Stimulated activated naive CD8-positive, alpha-beta T cell treated with anti-CD3 and anti-CD28 coated beads, Interleukin-15, Interleukin-2, amounts not matched to agents 100 ng/mL and 50 ng/mL, for 24 hours (primary cell): Measurements from ENCODE around the gene CD209.
"Not testable (repeated sequence)": the region's sequence is repeated elsewhere in the genome, so short reads cannot be mapped to it uniquely, and the experiment has no call there.

ENCODE experiments used
- H3K27ac Mint-ChIP-seq: one replicate; pipeline ENCODE4 v1.8.0; 2021; ENCODE audit warnings: mild to moderate bottlenecking, mixed read lengths
- H3K27me3 Mint-ChIP-seq: one replicate; pipeline ENCODE4 v1.8.0; 2021; ENCODE audit warnings: mixed read lengths
- H3K36me3 Mint-ChIP-seq: one replicate; pipeline ENCODE4 v1.8.0; 2021; ENCODE audit warnings: low read depth, mixed read lengths
- H3K4me1 Mint-ChIP-seq: one replicate; pipeline ENCODE4 v1.8.0; 2021; ENCODE audit warnings: low read depth, mixed read lengths
- H3K4me3 Mint-ChIP-seq: one replicate; pipeline ENCODE4 v1.8.0; 2021; ENCODE audit warnings: mild to moderate bottlenecking, mixed read lengths
- H3K9me3 Mint-ChIP-seq: one replicate; pipeline ENCODE4 v1.8.0; 2021; ENCODE audit warnings: mixed read lengths

CD209 gene

DNA sequence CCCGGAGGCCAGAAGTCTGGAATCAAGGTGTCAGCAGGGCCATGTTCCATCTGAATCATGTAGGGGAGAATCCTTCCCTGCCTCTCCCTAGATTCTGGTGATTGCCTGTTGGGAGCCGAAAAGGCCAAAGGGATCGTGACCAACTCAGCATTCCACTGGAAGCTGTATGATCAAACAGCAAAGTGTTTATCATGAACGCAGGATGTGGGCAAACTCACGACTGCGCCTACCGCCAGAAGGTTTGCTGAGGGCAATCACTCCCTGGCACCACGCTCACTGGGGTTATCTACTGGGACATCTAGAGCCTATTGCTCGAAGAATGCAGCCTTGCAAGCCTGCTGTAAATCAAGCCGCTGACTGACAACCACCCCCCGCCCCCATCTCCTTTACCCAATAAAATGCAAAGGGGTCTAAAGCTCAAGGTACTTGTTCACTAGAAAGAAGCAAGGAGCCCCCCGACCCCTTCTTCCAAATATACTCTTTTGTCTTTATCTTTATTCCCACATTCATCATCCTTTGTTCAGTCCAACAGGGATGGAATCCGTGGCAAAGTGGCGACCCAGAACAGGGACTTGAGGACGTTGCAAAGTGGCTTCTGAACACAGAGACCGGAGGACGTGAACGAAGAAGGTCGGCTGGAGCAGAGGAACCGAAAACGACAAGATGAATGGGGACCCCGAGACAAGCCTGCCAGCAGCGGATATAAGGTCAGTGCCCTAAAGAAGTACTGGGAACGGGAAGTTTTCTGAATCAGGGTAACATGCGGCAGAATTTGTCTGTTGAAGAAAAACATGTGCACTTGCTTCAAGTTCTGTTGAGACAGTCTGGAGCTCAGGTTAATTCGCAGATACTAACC is 32.5 kb upstream of the CD209 start:
- Mint-ChIP-seq H3K9me3 (no peaks in the 10 kb centered on the region), H3K36me3 (no peaks in the 10 kb centered on the region), H3K4me3 (no peak overlapping the region), H3K4me1 (no peaks in the 10 kb centered on the region), H3K27ac (no peak overlapping the region), H3K27me3 (peaks cover 53% of the 10 kb centered on the region)

DNA sequence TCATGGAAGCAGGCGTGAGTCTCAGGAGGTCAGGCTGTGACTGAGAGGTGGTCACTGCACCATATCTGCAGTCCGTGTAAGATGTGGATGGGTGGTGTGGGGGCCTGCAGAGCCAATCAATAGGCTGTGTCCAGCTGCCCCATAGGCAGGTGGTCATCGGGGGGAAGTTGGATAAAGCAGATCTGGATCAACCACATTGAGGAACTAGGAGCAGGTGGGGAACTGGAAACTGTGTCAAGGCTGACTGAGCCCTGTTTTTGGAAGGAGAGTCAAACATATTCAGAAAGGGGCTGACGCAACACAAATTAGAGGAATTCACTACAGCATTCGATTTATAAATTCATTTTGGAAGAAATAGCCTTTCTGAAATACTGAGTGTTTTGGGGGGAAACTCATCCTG is 30.7 kb upstream of the CD209 start:
- no peaks in the 10 kb centered on the region for H3K9me3 Mint-ChIP-seq
- H3K27ac Mint-ChIP-seq = no peak overlapping the region
- peaks cover 9% of the 10 kb centered on the region for H3K4me1 Mint-ChIP-seq
- peaks cover 40% of the 10 kb centered on the region for H3K27me3 Mint-ChIP-seq
- no peaks in the 10 kb centered on the region for H3K36me3 Mint-ChIP-seq
- H3K4me3 Mint-ChIP-seq = no peak overlapping the region

DNA sequence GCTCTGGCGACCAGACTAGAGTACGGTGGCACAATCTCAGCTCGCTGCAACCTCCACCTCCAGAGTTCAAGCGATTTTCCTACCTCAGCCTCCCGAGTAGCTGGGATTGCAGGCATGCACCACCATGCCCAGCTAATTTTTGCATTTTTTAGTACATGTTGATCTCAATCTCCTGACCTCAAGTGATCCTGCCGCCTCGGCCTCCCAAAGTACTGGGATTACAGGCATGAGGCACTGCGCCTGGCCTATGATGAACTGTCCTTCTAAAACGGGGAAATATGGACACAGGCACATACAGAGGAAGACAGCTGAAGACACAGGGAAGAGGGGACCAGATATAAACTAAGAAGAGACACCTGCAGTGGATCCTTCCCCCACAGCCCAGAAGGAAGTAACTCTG is 28.4 kb upstream of the CD209 start:
- Mint-ChIP-seq H3K4me3 (no peak overlapping the region), H3K9me3 (no peaks in the 10 kb centered on the region), H3K27me3 (peaks cover 29% of the 10 kb centered on the region), H3K36me3 (no peaks in the 10 kb centered on the region), H3K27ac (no peak overlapping the region), H3K4me1 (peaks cover 29% of the 10 kb centered on the region)

DNA sequence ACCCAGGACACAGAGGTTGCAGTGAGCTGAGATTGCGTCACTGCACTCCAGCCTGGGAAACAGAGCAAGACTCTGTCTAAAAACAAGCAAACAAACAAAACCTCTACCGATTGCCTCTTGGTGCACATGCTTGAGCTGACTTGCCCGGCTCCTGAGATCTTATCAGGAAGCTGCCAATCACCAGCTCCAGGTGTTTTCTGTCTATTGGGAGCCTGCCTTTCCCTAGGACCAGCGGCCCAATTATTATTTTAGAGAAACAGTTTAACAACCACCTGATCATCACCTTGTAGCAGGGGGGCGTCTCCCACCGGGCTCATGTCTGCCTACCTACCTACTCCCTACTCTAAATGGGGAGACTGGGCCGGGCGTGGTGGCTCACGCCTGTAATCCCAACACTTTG is 26.5 kb upstream of the CD209 start:
- Mint-ChIP-seq H3K27me3 (peaks cover 35% of the 10 kb centered on the region), H3K27ac (no peak overlapping the region), H3K4me1 (peaks cover 29% of the 10 kb centered on the region), H3K4me3 (no peak overlapping the region), H3K36me3 (no peaks in the 10 kb centered on the region), H3K9me3 (no peaks in the 10 kb centered on the region)

DNA sequence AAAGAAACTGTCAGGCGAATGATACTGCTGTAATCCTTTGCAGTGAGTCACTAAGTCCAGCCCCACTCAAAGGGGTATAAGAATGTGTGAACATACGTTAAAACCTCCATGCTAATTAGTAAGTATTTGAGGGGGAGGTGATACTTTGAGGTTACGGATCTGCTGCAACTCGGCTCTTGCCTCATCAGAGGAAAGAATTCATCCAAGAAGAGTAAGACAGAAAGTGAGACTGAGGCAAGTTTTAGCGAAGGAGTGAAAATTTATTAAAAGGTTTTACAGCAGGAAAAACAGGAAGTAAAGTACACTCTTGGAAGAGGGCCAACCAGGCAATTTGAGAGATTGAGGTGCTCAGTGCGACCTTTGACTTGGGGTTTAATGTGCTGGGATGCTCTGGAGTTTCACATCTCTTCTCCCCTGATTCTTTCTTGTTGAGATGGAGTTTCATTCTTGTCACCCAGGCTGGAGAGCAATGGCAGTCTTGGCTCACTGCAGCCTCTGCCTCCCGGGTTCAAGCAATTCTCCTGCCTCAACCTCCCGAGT is 25.5 kb upstream of the CD209 start:
- Mint-ChIP-seq H3K9me3 (no peaks in the 10 kb centered on the region), H3K27me3 (peaks cover 36% of the 10 kb centered on the region), H3K4me3 (peak overlapping the region; percentile 41), H3K27ac (peak overlapping the region; percentile 81), H3K36me3 (no peaks in the 10 kb centered on the region), H3K4me1 (peaks cover 29% of the 10 kb centered on the region)

DNA sequence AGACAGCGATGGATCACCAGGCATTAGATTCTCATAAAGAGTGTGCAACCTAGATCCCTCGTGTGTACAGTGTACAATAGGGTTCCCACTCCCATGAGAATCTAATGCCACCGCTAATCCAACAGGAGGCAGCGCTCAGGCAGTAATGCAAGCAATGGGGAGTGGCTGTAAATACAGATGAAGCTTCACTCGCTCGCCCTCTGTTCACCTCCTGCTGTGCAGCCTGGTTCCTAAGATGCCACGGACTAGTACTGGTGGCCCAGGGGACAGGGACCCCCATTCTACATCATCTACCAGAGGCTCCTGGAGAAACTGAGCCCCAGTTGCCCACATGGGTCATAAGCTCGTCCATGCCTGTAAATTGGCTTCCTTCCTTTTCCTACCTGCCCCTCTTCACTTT is 23.7 kb upstream of the CD209 start:
- H3K9me3 Mint-ChIP-seq = no peaks in the 10 kb centered on the region
- H3K4me1 Mint-ChIP-seq = peaks cover 29% of the 10 kb centered on the region
- H3K4me3 Mint-ChIP-seq = no peak overlapping the region
- peaks cover 31% of the 10 kb centered on the region for H3K27me3 Mint-ChIP-seq
- H3K27ac Mint-ChIP-seq = peak overlapping the region; percentile 54
- H3K36me3 Mint-ChIP-seq = no peaks in the 10 kb centered on the region

DNA sequence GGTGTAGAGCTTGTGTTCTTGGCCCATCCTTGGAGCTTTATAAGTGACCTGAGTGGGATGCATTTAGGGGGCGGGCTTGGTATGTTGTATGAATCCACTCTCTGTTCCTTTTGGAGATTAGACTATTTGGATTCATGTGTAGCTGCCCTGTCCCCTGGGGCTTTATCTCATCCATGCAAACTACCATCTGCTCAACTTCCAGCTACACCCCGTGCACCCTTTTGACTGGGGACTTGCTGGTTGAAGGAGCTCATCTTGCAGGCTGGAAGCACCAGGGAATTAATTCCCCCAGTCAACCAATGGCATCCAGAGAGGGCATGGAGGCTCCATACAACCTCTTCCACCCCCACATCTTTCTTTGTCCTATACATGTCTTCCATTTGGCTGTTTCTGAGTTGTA is 21.8 kb upstream of the CD209 start:
- no peaks in the 10 kb centered on the region for H3K36me3 Mint-ChIP-seq
- H3K9me3 Mint-ChIP-seq = no peaks in the 10 kb centered on the region
- H3K4me3 Mint-ChIP-seq = no peak overlapping the region
- H3K27ac Mint-ChIP-seq = no peak overlapping the region
- H3K4me1 Mint-ChIP-seq = peaks cover 29% of the 10 kb centered on the region
- peaks cover 23% of the 10 kb centered on the region for H3K27me3 Mint-ChIP-seq

DNA sequence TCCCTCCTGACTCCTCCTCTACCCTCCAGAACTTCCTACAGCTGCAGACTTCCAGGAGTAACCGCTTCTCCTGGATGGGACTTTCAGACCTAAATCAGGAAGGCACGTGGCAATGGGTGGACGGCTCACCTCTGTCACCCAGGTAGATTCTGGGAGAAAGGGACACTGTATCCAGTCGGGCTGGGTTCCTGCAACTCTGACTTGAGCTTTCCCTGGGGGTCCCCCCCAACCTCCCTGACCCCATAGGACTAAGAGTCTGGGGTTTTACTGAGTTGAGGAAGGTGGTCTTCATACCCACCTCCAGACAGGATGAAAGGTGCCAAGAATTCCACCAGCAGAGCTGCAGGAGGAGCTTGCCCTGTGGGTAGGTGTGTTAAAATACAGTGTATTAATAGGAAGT is 20.2 kb upstream of the CD209 start:
- Mint-ChIP-seq H3K9me3 (no peaks in the 10 kb centered on the region), H3K27ac (no peak overlapping the region), H3K36me3 (no peaks in the 10 kb centered on the region), H3K27me3 (peaks cover 30% of the 10 kb centered on the region), H3K4me1 (peaks cover 14% of the 10 kb centered on the region), H3K4me3 (no peak overlapping the region)

DNA sequence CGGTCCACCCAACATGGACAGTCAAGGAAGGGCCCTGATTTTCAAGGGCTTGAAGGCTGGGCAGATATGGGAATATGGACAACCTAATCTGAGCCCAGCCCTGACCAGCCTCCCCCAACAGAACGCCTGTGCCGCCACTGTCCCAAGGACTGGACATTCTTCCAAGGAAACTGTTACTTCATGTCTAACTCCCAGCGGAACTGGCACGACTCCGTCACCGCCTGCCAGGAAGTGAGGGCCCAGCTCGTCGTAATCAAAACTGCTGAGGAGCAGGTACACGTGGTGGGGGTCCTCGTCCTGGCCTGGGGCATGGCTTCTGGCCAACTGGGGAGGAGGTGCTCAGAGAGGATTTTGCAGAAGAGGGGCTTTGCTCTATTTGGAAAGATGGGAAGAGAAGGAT is 19.2 kb upstream of the CD209 start:
- H3K36me3 Mint-ChIP-seq = no peaks in the 10 kb centered on the region
- H3K4me1 Mint-ChIP-seq = peaks cover 4% of the 10 kb centered on the region
- H3K27ac Mint-ChIP-seq = no peak overlapping the region
- H3K27me3 Mint-ChIP-seq = peaks cover 30% of the 10 kb centered on the region
- no peak overlapping the region for H3K4me3 Mint-ChIP-seq
- H3K9me3 Mint-ChIP-seq = no peaks in the 10 kb centered on the region

DNA sequence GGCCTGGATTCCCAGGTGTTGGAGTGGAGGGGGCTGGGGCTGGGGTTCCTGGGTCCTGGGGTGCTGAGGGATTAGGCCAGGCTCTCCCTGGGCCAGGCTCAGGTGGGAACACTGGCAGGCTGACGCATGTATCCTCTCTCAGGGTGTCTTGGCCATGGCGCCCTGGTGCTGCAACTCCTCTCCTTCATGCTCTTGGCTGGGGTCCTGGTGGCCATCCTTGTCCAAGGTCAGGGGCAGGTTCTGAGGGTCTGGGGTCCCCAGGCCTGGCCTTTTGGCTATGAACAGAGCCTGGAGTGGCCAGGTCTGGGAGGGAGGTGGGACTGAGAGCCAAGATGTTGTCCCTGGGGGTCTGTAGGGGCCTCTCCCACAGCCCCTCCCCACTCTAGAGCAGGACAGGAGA is 17.7 kb upstream of the CD209 start:
- not testable (repeated sequence) for H3K27ac Mint-ChIP-seq, H3K36me3 Mint-ChIP-seq, H3K4me3 Mint-ChIP-seq, H3K4me1 Mint-ChIP-seq, H3K9me3 Mint-ChIP-seq
- H3K27me3 Mint-ChIP-seq = peaks cover 23% of the 10 kb centered on the region

DNA sequence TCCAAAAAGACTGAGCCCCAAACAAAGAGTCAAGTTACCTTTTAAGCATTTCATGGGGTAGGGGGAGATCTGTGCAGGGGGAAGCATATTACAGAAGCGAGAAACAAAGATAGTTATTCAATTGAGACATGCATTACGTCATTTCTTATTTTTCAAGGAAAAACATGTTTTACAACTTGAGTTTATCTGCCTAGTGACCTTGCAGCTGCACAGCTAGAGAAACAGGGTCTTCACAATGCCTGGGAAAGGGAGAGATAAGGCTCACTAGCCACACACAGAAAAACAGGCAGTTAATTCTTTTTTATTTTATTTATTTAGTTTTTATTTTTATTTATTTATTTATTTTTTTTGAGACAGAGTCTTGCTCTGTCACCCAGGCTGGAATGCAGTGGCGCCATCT is 16.8 kb upstream of the CD209 start:
- not testable (repeated sequence) for H3K9me3 Mint-ChIP-seq, H3K4me1 Mint-ChIP-seq, H3K36me3 Mint-ChIP-seq, H3K27ac Mint-ChIP-seq, H3K4me3 Mint-ChIP-seq
- H3K27me3 Mint-ChIP-seq = peaks cover 16% of the 10 kb centered on the region

DNA sequence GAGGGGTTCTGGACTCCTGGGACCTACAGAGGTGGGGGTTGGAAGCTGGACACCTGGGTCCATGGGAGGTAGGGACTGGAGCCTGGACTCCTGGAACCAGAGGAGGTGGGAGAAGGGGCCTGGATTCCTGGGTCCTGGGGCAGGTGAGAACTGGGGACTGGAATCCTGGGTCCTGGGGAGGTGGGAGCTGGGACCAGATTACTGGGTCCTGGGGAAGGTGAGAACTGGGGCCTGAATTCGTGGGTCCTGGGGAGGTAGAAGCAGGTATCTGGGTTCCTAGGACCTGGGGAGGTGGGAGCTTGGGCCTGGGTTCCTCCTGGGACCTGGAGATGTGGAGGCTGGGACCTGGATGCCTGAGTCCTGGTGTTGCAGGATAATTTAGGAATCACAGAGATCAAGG is 16.4 kb upstream of the CD209 start:
- H3K9me3 Mint-ChIP-seq = peaks cover 11% of the 10 kb centered on the region
- no peak overlapping the region for H3K4me3 Mint-ChIP-seq
- H3K4me1 Mint-ChIP-seq = no peaks in the 10 kb centered on the region
- peaks cover 11% of the 10 kb centered on the region for H3K36me3 Mint-ChIP-seq
- no peak overlapping the region for H3K27ac Mint-ChIP-seq
- H3K27me3 Mint-ChIP-seq = peaks cover 14% of the 10 kb centered on the region

DNA sequence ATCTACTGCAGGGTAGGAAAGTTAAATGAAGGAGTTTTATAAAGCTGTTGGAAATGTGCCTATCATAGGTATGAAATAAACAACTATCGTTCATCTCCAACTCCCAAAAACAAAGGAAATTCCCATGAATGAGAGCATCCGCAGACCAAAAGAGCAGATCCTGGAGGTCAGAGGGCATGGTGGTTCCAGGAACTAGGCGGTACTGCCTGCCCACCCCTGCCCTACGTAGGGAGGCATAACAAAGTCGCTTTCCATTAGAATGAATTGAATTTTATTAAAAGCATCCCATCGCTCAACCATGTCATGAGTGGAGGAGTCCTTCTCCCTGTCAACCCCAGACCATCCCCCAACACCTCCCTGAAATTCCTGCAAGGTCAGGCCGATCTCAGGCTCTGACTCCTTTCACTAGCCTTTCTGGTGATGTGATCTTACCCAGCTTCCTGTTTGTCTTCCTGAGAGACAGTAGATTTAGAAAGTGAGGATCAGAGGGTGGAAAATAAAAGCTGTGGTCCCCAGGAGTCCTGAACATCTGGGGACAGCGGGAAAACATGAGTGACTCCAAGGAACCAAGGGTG is 15.5 kb upstream of the CD209 start, which contains the start of gene CLEC4M:
Gene CLEC4M, plus strand, starts transcription at position 525 of the 575 bp plus-strand sequence. Its CDS starts 24 bp downstream, at position 549.
- H3K9me3 Mint-ChIP-seq = peaks cover 18% of the 10 kb centered on the region
- no peak within 1 kb of the TSS for H3K27ac Mint-ChIP-seq
- H3K4me3 Mint-ChIP-seq = no peak within 1 kb of the TSS
- H3K4me1 Mint-ChIP-seq = no peaks in the 10 kb centered on the region
- peaks cover 18% of the 10 kb centered on the region for H3K36me3 Mint-ChIP-seq
- H3K27me3 Mint-ChIP-seq = peaks cover 12% of the 10 kb centered on the region

DNA sequence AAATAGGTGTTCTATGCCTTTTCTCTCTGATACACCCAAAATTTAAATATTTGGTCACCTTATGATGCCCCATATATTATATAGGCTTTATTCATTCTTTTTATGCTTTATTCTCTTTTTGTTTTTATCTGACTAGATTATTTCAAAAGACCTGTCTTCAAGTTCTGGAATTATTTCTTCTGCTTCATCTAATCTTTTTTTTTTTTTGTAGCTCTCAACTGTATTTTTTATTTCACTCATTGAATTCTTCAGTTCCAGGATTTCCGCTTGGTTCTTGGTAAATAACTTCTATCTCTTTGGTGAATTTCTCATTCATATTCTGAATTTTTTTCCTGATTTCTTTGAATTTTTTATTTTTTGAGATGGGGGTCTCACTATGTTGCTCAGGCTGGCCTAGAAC is 11.8 kb upstream of the CD209 start:
- Mint-ChIP-seq H3K4me1 (peaks cover 6% of the 10 kb centered on the region), H3K4me3 (no peak overlapping the region), H3K36me3 (peaks cover 24% of the 10 kb centered on the region), H3K9me3 (peaks cover 48% of the 10 kb centered on the region), H3K27ac (no peak overlapping the region), H3K27me3 (peaks cover 22% of the 10 kb centered on the region)

DNA sequence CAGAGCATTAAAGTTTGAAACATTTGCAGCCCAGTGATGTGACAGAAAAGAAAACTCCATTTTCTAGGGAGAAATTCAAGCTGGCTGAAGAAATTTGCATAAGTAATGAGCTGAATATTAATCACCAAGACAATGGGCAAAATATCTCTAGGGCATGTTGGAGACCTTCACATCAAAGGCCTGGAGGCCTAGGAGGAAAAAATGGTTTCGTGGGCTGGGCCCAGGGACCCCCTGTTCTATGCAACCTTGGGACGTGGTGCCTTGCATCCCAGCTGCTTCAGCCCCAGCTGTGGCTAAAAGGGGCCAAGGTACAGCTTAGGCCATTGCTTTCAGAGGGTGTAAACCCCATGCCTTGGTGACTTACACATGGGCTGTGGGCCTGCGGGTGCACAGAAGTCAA is 10.0 kb upstream of the CD209 start:
- no peak overlapping the region for H3K4me3 Mint-ChIP-seq
- H3K36me3 Mint-ChIP-seq = peaks cover 29% of the 10 kb centered on the region
- no peak overlapping the region for H3K27ac Mint-ChIP-seq

More for the DNA sequence above, 10.0 kb upstream of the CD209 start:
- Mint-ChIP-seq H3K9me3 (peaks cover 55% of the 10 kb centered on the region), H3K27me3 (peaks cover 16% of the 10 kb centered on the region), H3K4me1 (peaks cover 17% of the 10 kb centered on the region)
